ENCODE measurements around the gene PBX3.

GRCh38 chr9:125966959-125967711 lies 220.0 kb downstream of the PBX3 start:
- TF ChIP-seq, protein P1, sequence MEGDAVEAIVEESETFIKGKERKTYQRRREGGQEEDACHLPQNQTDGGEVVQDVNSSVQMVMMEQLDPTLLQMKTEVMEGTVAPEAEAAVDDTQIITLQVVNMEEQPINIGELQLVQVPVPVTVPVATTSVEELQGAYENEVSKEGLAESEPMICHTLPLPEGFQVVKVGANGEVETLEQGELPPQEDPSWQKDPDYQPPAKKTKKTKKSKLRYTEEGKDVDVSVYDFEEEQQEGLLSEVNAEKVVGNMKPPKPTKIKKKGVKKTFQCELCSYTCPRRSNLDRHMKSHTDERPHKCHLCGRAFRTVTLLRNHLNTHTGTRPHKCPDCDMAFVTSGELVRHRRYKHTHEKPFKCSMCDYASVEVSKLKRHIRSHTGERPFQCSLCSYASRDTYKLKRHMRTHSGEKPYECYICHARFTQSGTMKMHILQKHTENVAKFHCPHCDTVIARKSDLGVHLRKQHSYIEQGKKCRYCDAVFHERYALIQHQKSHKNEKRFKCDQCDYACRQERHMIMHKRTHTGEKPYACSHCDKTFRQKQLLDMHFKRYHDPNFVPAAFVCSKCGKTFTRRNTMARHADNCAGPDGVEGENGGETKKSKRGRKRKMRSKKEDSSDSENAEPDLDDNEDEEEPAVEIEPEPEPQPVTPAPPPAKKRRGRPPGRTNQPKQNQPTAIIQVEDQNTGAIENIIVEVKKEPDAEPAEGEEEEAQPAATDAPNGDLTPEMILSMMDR (conservative IDR thresholded peaks at IDR 0.05; ENCODE audit: low read depth, low read length), result no peak
- no peak for TF ChIP-seq EZH2 (IDR thresholded peaks at IDR 0.05; ENCODE audit: borderline replicate concordance, low read depth, low read length, poor library complexity, severe bottlenecking)
